Loucy (cell line): ENCODE results near the gene CDH13.

Source experiments
- H2AFZ ChIP-seq: fragments of 200-600 bp; sonication (generic); 2 replicates; pipeline ENCODE4 v1.6.0; 2016; ENCODE audit warnings: antibody characterized with exemption, mild to moderate bottlenecking, low read length, moderate library complexity
- H3F3A ChIP-seq: fragments of 200-600 bp; 2 replicates; pipeline ENCODE4 v1.6.0; 2016; ENCODE audit warnings: antibody characterized with exemption, low read depth, mild to moderate bottlenecking
- H3K27me3 ChIP-seq: fragments of 200-600 bp; sonication (generic); 2 replicates; pipeline ENCODE4 v1.6.1; 2014; ENCODE audit warnings: low read length, mild to moderate bottlenecking; ENCODE audit not compliant: insufficient read depth, poor library complexity, severe bottlenecking
- H3K36me3 ChIP-seq: fragments of 200-600 bp; sonication (generic); 2 replicates; pipeline ENCODE4 v1.6.1; 2016; ENCODE audit warnings: low read length; ENCODE audit not compliant: insufficient read depth
- H3K4me1 ChIP-seq: fragments of 200-600 bp; sonication (generic); 2 replicates; pipeline ENCODE4 v1.5.1; 2014; ENCODE audit warnings: low read length, mild to moderate bottlenecking; ENCODE audit not compliant: insufficient read depth, poor library complexity, severe bottlenecking
- H3K4me2 ChIP-seq: fragments of 200-600 bp; sonication (generic); 2 replicates; pipeline ENCODE4 v1.6.0; 2014; ENCODE audit warnings: antibody characterized with exemption, low read length, low read depth, mild to moderate bottlenecking; ENCODE audit not compliant: poor library complexity, severe bottlenecking
- H3K4me3 ChIP-seq: fragments of 200-600 bp; sonication (generic); 2 replicates; pipeline ENCODE4 v1.5.1; 2014; ENCODE audit warnings: low read length, mild to moderate bottlenecking, mixed read lengths; ENCODE audit not compliant: poor library complexity, severe bottlenecking
- H3K79me2 ChIP-seq: fragments of 200-600 bp; sonication (generic); 2 replicates; pipeline ENCODE4 v1.6.1; 2014; ENCODE audit warnings: low read length; ENCODE audit not compliant: insufficient read depth
- H3K9ac ChIP-seq: fragments of 200-600 bp; sonication (generic); 2 replicates; pipeline ENCODE4 v1.6.0; 2014; ENCODE audit warnings: mild to moderate bottlenecking, low read depth, low read length, moderate library complexity; ENCODE audit not compliant: poor library complexity, severe bottlenecking
- H3K9me2 ChIP-seq: fragments of 200-600 bp; sonication (generic); replicated peaks from 2 replicates; pipeline ENCODE4 v1.6.1; 2016; ENCODE audit warnings: low read depth, low read length, mixed read lengths
- H3K9me3 ChIP-seq: fragments of 200-600 bp; sonication (generic); 2 replicates; pipeline ENCODE4 v1.6.1; 2014; ENCODE audit warnings: mild to moderate bottlenecking, antibody characterized with exemption, low read length, low read depth; ENCODE audit not compliant: insufficient read depth
- H4K20me1 ChIP-seq: fragments of 200-600 bp; sonication (generic); 2 replicates; pipeline ENCODE4 v1.6.0; 2014; ENCODE audit warnings: antibody characterized with exemption, low read length, mild to moderate bottlenecking; ENCODE audit not compliant: insufficient read depth, poor library complexity, severe bottlenecking
- CTCF ChIP-seq: fragments of 200-600 bp; sonication (generic); conservative IDR thresholded peaks from 2 replicates; pipeline ENCODE4 v1.5.1; 2014; ENCODE audit warnings: mild to moderate bottlenecking, antibody characterized with exemption, low read length
- EZH2phosphoT487 ChIP-seq: fragments of 200-600 bp; IDR thresholded peaks from 2 replicates; pipeline ENCODE4 v1.6.1; 2018; ENCODE audit warnings: antibody characterized with exemption, mild to moderate bottlenecking, moderate library complexity, borderline replicate concordance

Gene CDH13

GRCh38 chr16:82882226-82882625 is 255.5 kb downstream of the CDH13 start:
- no peaks in the 10 kb centered on the region for H3K9me2 ChIP-seq
- no peak overlapping the region for H3K9ac ChIP-seq
- no peaks in the 10 kb centered on the region for H3K79me2 ChIP-seq
- no peaks in the 10 kb centered on the region for H4K20me1 ChIP-seq
- 0 out of 2 replicates have a peak, but pooled peaks cover 2% of the 10 kb centered on the region for H3K9me3 ChIP-seq
- TF ChIP-seq EZH2phosphoT487 (no peak), CTCF (no peak)
- H3K4me1 ChIP-seq = no peaks in the 10 kb centered on the region
- H2AFZ ChIP-seq = no peak overlapping the region
- H3K4me3 ChIP-seq = no peak overlapping the region
- H3K4me2 ChIP-seq = no peak overlapping the region
- H3K36me3 ChIP-seq = no peaks in the 10 kb centered on the region
- no peaks in the 10 kb centered on the region for H3F3A ChIP-seq
- H3K27me3 ChIP-seq = no peaks in the 10 kb centered on the region

GRCh38 chr16:82882982-82883835 is 256.4 kb downstream of the CDH13 start:
- Histone ChIP-seq H3K27me3 (no peaks in the 10 kb centered on the region), H3K9me2 (no peaks in the 10 kb centered on the region), H3F3A (no peaks in the 10 kb centered on the region), H3K79me2 (no peaks in the 10 kb centered on the region), H2AFZ (no peak overlapping the region), H3K4me2 (no peak overlapping the region), H3K4me3 (no peak overlapping the region), H3K9ac (no peak overlapping the region), H3K36me3 (no peaks in the 10 kb centered on the region), H4K20me1 (no peaks in the 10 kb centered on the region), H3K9me3 (0 out of 2 replicates have a peak, but pooled peaks cover 2% of the 10 kb centered on the region), H3K4me1 (no peaks in the 10 kb centered on the region)
- TF ChIP-seq EZH2phosphoT487 (no peak), CTCF (no peak)

GRCh38 chr16:82884320-82884898 is 257.6 kb downstream of the CDH13 start:
- Histone ChIP-seq H3K9me2 (no peaks in the 10 kb centered on the region), H3F3A (no peaks in the 10 kb centered on the region), H2AFZ (no peak overlapping the region), H3K27me3 (no peaks in the 10 kb centered on the region), H4K20me1 (no peaks in the 10 kb centered on the region), H3K36me3 (no peaks in the 10 kb centered on the region), H3K4me1 (no peaks in the 10 kb centered on the region), H3K79me2 (no peaks in the 10 kb centered on the region), H3K4me2 (no peak overlapping the region), H3K9me3 (no peaks in the 10 kb centered on the region), H3K4me3 (no peak overlapping the region), H3K9ac (no peak overlapping the region)
- TF ChIP-seq EZH2phosphoT487 (no peak), CTCF (no peak)
